ENCODE measurements around the gene ANO8.

Gene ANO8

GRCh38 chr19:17346109-17346671, 11.5 kb upstream of the ANO8 start:
- peak; percentile 54 to 62 for DNase-seq (ENCODE audit: low read depth in 2 of 2)

- no peak for DNase-seq (ENCODE audit: low read depth in 2 of 2)
Observed at GRCh38 chr19:17341845-17342244, 7.2 kb upstream of the ANO8 start.

GRCh38 chr19:17341386-17341785, 6.7 kb upstream of the ANO8 start:
- no peak for DNase-seq (ENCODE audit: low read depth in 2 of 2)

GRCh38 chr19:17340871-17341357, 6.3 kb upstream of the ANO8 start:
- DNase-seq (ENCODE audit: low read depth in 2 of 2), result no peak

GRCh38 chr19:17340302-17340870, 5.7 kb upstream of the ANO8 start:
- DNase-seq (ENCODE audit: low read depth in 2 of 2), result no peak

GRCh38 chr19:17339088-17339741, 4.6 kb upstream of the ANO8 start:
- DNase-seq (ENCODE audit: low read depth in 2 of 2), result no peak

GRCh38 chr19:17338433-17339078, 3.9 kb upstream of the ANO8 start:
- no peak for DNase-seq (ENCODE audit: low read depth in 2 of 2)

GRCh38 chr19:17337675-17338432, 3.2 kb upstream of the ANO8 start:
- no peak for DNase-seq (ENCODE audit: low read depth in 2 of 2)

- DNase-seq (ENCODE audit: low read depth in 2 of 2), result peak; percentile 91 to 93
Observed at GRCh38 chr19:17336872-17337674, 2.4 kb upstream of the ANO8 start, which contains the start of gene GTPBP3. Gene GTPBP3 (plus strand): TSS chr19:17337553. CDS start chr19:17337612, 59 bp downstream.

- DNase-seq (ENCODE audit: low read depth in 2 of 2), result no peak
Observed at GRCh38 chr19:17335575-17335974, 920 bp upstream of the ANO8 start.

- peak; percentile 45 to 53 for DNase-seq (ENCODE audit: low read depth in 2 of 2)
Observed at GRCh38 chr19:17333611-17334413, 843 bp downstream of the ANO8 start.

GRCh38 chr19:17332677-17333581, 1.7 kb downstream of the ANO8 start:
- no peak for DNase-seq (ENCODE audit: low read depth in 2 of 2)

- DNase-seq (ENCODE audit: low read depth in 2 of 2), result no peak
Observed at GRCh38 chr19:17332360-17332676, 2.3 kb downstream of the ANO8 start.

GRCh38 chr19:17331045-17331558, 3.6 kb downstream of the ANO8 start:
- no peak for DNase-seq (ENCODE audit: low read depth in 2 of 2)

- no peak for DNase-seq (ENCODE audit: low read depth in 2 of 2)
Observed at GRCh38 chr19:17330262-17331044, 4.2 kb downstream of the ANO8 start.

GRCh38 chr19:17329366-17330261, 5.0 kb downstream of the ANO8 start:
- no peak for DNase-seq (ENCODE audit: low read depth in 2 of 2)

Measured in stimulated activated CD8-positive, alpha-beta memory T cell treated with anti-CD3 and anti-CD28 coated beads, Interleukin-2, amount 100 ng/mL, for 1 hour (primary cell).